ENCODE data around the gene KLHL29. TPM values are rescaled to one million over a fixed set of nuclear protein-coding genes. Genes with fewer than 3 reads are reported as not detected.
A peak's percentile ranks its signal among the peaks of the same experiment; 100 is the strongest.

Gene KLHL29
- polyA plus RNA-seq, 2 donors: 2.1 to 3.8 TPM

GRCh38 chr2:23557455-23557854 is 172.5 kb downstream of the KLHL29 start:
- Histone ChIP-seq H3K9me3 (ENCODE audit: control insufficient read depth in 2 of 2, insufficient read depth in 1 of 2, low read depth in 1 of 2, low read length in 1 of 2) (no peaks in the 10 kb centered on the region), H3K36me3 (ENCODE audit: control insufficient read depth in 2 of 2, insufficient read depth in 2 of 2, low read length in 1 of 2) (peaks cover 0 to 2% of the 10 kb centered on the region in 2 donors), H3K4me3 (ENCODE audit: low read depth in 1 of 2, low read length in 2 of 2) (no peak overlapping the region), H3K4me1 (ENCODE audit: control insufficient read depth in 2 of 2, insufficient read depth in 2 of 2, low read length in 1 of 2) (peaks cover 0 to 17% of the 10 kb centered on the region in 2 donors), H3K27ac (ENCODE audit: low read depth in 2 of 2, low read length in 1 of 2) (no peak overlapping the region), H3K27me3 (ENCODE audit: control insufficient read depth in 1 of 2, insufficient read depth in 2 of 2, low read length in 2 of 2) (no peaks in the 10 kb centered on the region)
- WGBS, 2 donors: 85 to 91% methylated on average over 9 of the region's 9 CpGs

DNA sequence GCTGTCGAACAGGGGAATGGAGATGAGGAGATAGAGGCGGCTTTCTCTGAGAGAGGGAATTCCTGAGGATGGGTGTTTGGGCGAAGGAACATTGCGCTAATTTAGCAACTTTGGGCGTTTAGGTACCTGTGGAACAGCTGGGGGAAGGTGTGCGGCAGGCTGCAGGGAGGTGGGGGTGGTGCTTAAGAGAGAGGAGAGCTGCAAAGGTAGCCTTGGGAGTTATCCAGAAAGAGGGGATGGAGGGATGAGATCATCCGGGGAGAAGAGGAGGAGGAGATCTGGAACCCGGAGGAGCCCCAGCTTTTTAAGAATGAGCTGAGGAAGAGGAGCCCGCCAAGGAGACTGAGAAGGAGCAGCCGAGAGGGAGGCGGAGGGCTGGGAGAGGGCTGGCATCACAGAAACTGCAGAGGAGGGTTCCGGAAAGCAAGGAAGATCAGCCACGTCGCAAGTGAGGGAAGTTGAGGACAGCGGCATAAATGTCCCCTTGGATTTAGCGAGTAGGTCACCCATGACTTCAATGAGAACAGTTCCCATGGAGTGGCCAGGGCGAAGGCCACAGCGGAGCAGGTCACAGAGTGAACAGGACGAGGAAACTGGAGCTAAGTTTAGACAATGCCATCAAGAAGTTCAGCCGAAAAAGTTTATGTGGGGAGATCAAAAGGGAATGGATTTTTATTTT is 174.7 kb downstream of the KLHL29 start:
- Histone ChIP-seq H3K4me1 (ENCODE audit: control insufficient read depth in 2 of 2, insufficient read depth in 2 of 2, low read length in 1 of 2) (peaks cover 8 to 28% of the 10 kb centered on the region in 2 donors), H3K27me3 (ENCODE audit: control insufficient read depth in 1 of 2, insufficient read depth in 2 of 2, low read length in 2 of 2) (no peaks in the 10 kb centered on the region), H3K9me3 (ENCODE audit: control insufficient read depth in 2 of 2, insufficient read depth in 1 of 2, low read depth in 1 of 2, low read length in 1 of 2) (no peaks in the 10 kb centered on the region), H3K4me3 (ENCODE audit: low read depth in 1 of 2, low read length in 2 of 2) (no peak overlapping the region), H3K36me3 (ENCODE audit: control insufficient read depth in 2 of 2, insufficient read depth in 2 of 2, low read length in 1 of 2) (peaks cover 0 to 2% of the 10 kb centered on the region in 2 donors), H3K27ac (ENCODE audit: low read depth in 2 of 2, low read length in 1 of 2) (no peak overlapping the region)
- 87% methylated on average over 20 of the region's 20 CpGs for WGBS, 2 donors

- Histone ChIP-seq H3K27me3 (ENCODE audit: control insufficient read depth in 1 of 2, insufficient read depth in 2 of 2, low read length in 2 of 2) (no peaks in the 10 kb centered on the region), H3K4me1 (ENCODE audit: control insufficient read depth in 2 of 2, insufficient read depth in 2 of 2, low read length in 1 of 2) (peaks cover 8 to 23% of the 10 kb centered on the region in 2 donors), H3K4me3 (ENCODE audit: low read depth in 1 of 2, low read length in 2 of 2) (no peak overlapping the region), H3K36me3 (ENCODE audit: control insufficient read depth in 2 of 2, insufficient read depth in 2 of 2, low read length in 1 of 2) (peaks cover 0 to 2% of the 10 kb centered on the region in 2 donors), H3K27ac (ENCODE audit: low read depth in 2 of 2, low read length in 1 of 2) (no peak overlapping the region), H3K9me3 (ENCODE audit: control insufficient read depth in 2 of 2, insufficient read depth in 1 of 2, low read depth in 1 of 2, low read length in 1 of 2) (no peaks in the 10 kb centered on the region)
- 92 to 93% methylated on average over 7 of the region's 7 CpGs for WGBS, 2 donors
Observed at GRCh38 chr2:23561088-23561487, 176.1 kb downstream of the KLHL29 start.

- WGBS, 2 donors: 80 to 84% methylated on average over 9 of the region's 9 CpGs
- H3K4me3 ChIP-seq (ENCODE audit: low read depth in 1 of 2, low read length in 2 of 2): no peak overlapping the region
- H3K27ac ChIP-seq (ENCODE audit: low read depth in 2 of 2, low read length in 1 of 2): no peak overlapping the region
- peaks cover 0 to 2% of the 10 kb centered on the region in 2 donors for H3K36me3 ChIP-seq (ENCODE audit: control insufficient read depth in 2 of 2, insufficient read depth in 2 of 2, low read length in 1 of 2)
- H3K9me3 ChIP-seq (ENCODE audit: control insufficient read depth in 2 of 2, insufficient read depth in 1 of 2, low read depth in 1 of 2, low read length in 1 of 2): no peaks in the 10 kb centered on the region
- H3K27me3 ChIP-seq (ENCODE audit: control insufficient read depth in 1 of 2, insufficient read depth in 2 of 2, low read length in 2 of 2): no peaks in the 10 kb centered on the region
- peaks cover 8 to 23% of the 10 kb centered on the region in 2 donors for H3K4me1 ChIP-seq (ENCODE audit: control insufficient read depth in 2 of 2, insufficient read depth in 2 of 2, low read length in 1 of 2)
Observed at GRCh38 chr2:23561544-23561943, 176.6 kb downstream of the KLHL29 start.

DNA sequence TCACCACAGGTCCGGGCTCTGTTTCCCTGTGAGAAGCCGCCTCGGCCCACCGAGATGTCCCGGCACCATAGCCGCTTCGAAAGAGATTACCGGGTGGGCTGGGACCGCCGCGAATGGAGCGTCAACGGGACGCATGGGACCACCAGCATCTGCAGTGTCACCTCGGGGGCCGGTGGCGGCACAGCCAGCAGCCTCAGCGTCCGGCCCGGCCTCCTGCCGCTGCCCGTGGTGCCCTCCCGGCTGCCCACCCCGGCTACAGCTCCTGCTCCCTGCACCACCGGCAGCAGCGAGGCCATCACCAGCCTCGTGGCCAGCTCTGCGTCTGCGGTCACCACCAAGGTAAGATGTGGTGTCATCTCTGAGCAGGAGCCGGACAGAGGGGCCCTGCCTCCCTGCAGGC is 177.2 kb downstream of the KLHL29 start:
- H3K4me3 ChIP-seq (ENCODE audit: low read depth in 1 of 2, low read length in 2 of 2): no peak overlapping the region
- peaks cover 0 to 2% of the 10 kb centered on the region in 2 donors for H3K36me3 ChIP-seq (ENCODE audit: control insufficient read depth in 2 of 2, insufficient read depth in 2 of 2, low read length in 1 of 2)
- no peak overlapping the region for H3K27ac ChIP-seq (ENCODE audit: low read depth in 2 of 2, low read length in 1 of 2)
- peaks cover 8 to 23% of the 10 kb centered on the region in 2 donors for H3K4me1 ChIP-seq (ENCODE audit: control insufficient read depth in 2 of 2, insufficient read depth in 2 of 2, low read length in 1 of 2)
- H3K27me3 ChIP-seq (ENCODE audit: control insufficient read depth in 1 of 2, insufficient read depth in 2 of 2, low read length in 2 of 2): no peaks in the 10 kb centered on the region
- 94 to 96% methylated on average over 30 of the region's 30 CpGs for WGBS, 2 donors
- H3K9me3 ChIP-seq (ENCODE audit: control insufficient read depth in 2 of 2, insufficient read depth in 1 of 2, low read depth in 1 of 2, low read length in 1 of 2): no peaks in the 10 kb centered on the region

GRCh38 chr2:23563151-23563550 is 178.2 kb downstream of the KLHL29 start:
- H3K36me3 ChIP-seq (ENCODE audit: control insufficient read depth in 2 of 2, insufficient read depth in 2 of 2, low read length in 1 of 2): peaks cover 0 to 2% of the 10 kb centered on the region in 2 donors
- H3K4me3 ChIP-seq (ENCODE audit: low read depth in 1 of 2, low read length in 2 of 2): no peak overlapping the region
- H3K9me3 ChIP-seq (ENCODE audit: control insufficient read depth in 2 of 2, insufficient read depth in 1 of 2, low read depth in 1 of 2, low read length in 1 of 2): no peaks in the 10 kb centered on the region
- H3K27me3 ChIP-seq (ENCODE audit: control insufficient read depth in 1 of 2, insufficient read depth in 2 of 2, low read length in 2 of 2): no peaks in the 10 kb centered on the region
- peak overlapping the region; percentile 73 for H3K27ac ChIP-seq (ENCODE audit: low read depth in 2 of 2, low read length in 1 of 2)
- peaks cover 8 to 24% of the 10 kb centered on the region in 2 donors for H3K4me1 ChIP-seq (ENCODE audit: control insufficient read depth in 2 of 2, insufficient read depth in 2 of 2, low read length in 1 of 2)
- WGBS, 2 donors: 55 to 67% methylated on average over 10 of the region's 10 CpGs

DNA sequence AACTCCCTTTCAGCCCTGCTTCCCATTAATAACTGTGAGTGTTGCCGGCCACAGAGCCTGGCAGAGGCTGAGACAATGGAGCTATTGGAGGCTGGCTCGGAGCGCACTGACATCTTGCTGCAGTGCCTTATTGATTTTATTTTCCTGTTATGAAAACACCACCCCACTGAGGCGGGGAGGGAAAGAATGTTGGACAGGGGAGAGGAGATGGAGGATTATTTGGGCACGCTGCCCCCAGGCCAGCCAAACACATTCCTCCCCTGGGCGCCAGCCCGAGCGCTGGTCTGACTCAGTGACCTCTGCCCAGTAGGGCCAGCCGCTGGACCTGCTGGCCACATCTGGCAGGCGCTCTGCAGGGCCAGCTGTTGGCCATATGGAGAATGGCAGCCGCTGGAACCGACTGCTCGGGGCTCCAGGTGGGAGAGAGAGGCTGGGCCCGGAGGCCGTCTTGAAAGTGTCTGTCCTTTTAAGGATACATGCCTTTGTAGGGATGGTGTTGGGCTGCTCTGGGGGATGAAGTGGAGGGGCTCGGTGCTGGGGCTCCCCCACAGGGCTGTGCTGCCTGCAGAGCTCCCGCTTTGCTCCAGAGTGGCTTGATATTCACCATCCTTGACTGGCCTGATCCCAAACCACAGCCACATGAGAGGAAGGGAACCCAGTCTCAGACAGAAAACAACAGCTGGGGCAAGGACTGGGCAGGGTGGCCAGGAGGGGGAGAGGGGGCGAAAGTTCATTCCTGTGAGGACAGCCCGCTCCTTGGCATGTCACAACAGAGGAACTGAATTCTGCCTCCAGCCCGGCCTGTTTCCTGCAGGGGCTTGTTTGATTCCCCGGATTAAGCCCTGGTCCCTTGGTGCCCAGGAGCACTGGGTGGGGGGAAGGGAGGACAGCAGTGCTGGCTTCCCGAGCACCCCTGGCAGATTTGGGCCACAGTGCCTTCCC is 179.0 kb downstream of the KLHL29 start:
- H3K27me3 ChIP-seq (ENCODE audit: control insufficient read depth in 1 of 2, insufficient read depth in 2 of 2, low read length in 2 of 2): no peaks in the 10 kb centered on the region
- H3K36me3 ChIP-seq (ENCODE audit: control insufficient read depth in 2 of 2, insufficient read depth in 2 of 2, low read length in 1 of 2): peaks cover 0 to 2% of the 10 kb centered on the region in 2 donors
- no peaks in the 10 kb centered on the region for H3K9me3 ChIP-seq (ENCODE audit: control insufficient read depth in 2 of 2, insufficient read depth in 1 of 2, low read depth in 1 of 2, low read length in 1 of 2)
- WGBS, 2 donors: 37 to 45% methylated on average over 22 of the region's 22 CpGs
- peaks cover 8 to 29% of the 10 kb centered on the region in 2 donors for H3K4me1 ChIP-seq (ENCODE audit: control insufficient read depth in 2 of 2, insufficient read depth in 2 of 2, low read length in 1 of 2)
- H3K4me3 ChIP-seq (ENCODE audit: low read depth in 1 of 2, low read length in 2 of 2): no peak overlapping the region
- peak overlapping the region; percentile 73 for H3K27ac ChIP-seq (ENCODE audit: low read depth in 2 of 2, low read length in 1 of 2)

DNA sequence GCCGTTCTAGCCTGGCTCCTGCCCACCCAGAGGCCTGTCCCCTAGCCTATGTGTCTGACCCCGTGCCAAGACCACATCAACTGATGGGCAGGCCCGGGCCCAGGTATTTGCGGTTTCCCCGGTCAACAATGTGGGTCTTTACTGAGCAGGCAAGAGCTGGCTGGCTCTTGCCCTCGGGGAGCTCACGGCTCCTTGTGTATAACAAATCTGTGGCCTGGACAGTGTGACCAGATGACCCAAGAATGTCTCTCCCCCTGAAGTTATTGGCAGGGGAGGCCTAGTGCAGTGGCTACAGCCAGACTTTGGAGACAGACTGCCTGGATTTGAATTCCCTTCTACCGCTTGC is 179.6 kb downstream of the KLHL29 start:
- peak overlapping the region; percentile 73 for H3K27ac ChIP-seq (ENCODE audit: low read depth in 2 of 2, low read length in 1 of 2)
- H3K4me1 ChIP-seq (ENCODE audit: control insufficient read depth in 2 of 2, insufficient read depth in 2 of 2, low read length in 1 of 2): peaks cover 8 to 29% of the 10 kb centered on the region in 2 donors
- no peaks in the 10 kb centered on the region for H3K9me3 ChIP-seq (ENCODE audit: control insufficient read depth in 2 of 2, insufficient read depth in 1 of 2, low read depth in 1 of 2, low read length in 1 of 2)
- no peaks in the 10 kb centered on the region for H3K27me3 ChIP-seq (ENCODE audit: control insufficient read depth in 1 of 2, insufficient read depth in 2 of 2, low read length in 2 of 2)
- no peak overlapping the region for H3K4me3 ChIP-seq (ENCODE audit: low read depth in 1 of 2, low read length in 2 of 2)
- H3K36me3 ChIP-seq (ENCODE audit: control insufficient read depth in 2 of 2, insufficient read depth in 2 of 2, low read length in 1 of 2): peaks cover 0 to 2% of the 10 kb centered on the region in 2 donors
- WGBS, 2 donors: 37 to 61% methylated on average over 8 of the region's 8 CpGs

- peak overlapping the region in 1 of 2 donors; percentile 78 for H3K27ac ChIP-seq (ENCODE audit: low read depth in 2 of 2, low read length in 1 of 2)
- H3K4me1 ChIP-seq (ENCODE audit: control insufficient read depth in 2 of 2, insufficient read depth in 2 of 2, low read length in 1 of 2): peaks cover 8 to 33% of the 10 kb centered on the region in 2 donors
- WGBS, 2 donors: 84 to 89% methylated on average over 9 of the region's 9 CpGs
- no peak overlapping the region for H3K4me3 ChIP-seq (ENCODE audit: low read depth in 1 of 2, low read length in 2 of 2)
- H3K36me3 ChIP-seq (ENCODE audit: control insufficient read depth in 2 of 2, insufficient read depth in 2 of 2, low read length in 1 of 2): peaks cover 0 to 2% of the 10 kb centered on the region in 2 donors
- no peaks in the 10 kb centered on the region for H3K9me3 ChIP-seq (ENCODE audit: control insufficient read depth in 2 of 2, insufficient read depth in 1 of 2, low read depth in 1 of 2, low read length in 1 of 2)
- no peaks in the 10 kb centered on the region for H3K27me3 ChIP-seq (ENCODE audit: control insufficient read depth in 1 of 2, insufficient read depth in 2 of 2, low read length in 2 of 2)
Observed at GRCh38 chr2:23565374-23565773, 180.4 kb downstream of the KLHL29 start.
